Measurements from ENCODE around the gene OR4D1.

OR4D1 gene

DNA sequence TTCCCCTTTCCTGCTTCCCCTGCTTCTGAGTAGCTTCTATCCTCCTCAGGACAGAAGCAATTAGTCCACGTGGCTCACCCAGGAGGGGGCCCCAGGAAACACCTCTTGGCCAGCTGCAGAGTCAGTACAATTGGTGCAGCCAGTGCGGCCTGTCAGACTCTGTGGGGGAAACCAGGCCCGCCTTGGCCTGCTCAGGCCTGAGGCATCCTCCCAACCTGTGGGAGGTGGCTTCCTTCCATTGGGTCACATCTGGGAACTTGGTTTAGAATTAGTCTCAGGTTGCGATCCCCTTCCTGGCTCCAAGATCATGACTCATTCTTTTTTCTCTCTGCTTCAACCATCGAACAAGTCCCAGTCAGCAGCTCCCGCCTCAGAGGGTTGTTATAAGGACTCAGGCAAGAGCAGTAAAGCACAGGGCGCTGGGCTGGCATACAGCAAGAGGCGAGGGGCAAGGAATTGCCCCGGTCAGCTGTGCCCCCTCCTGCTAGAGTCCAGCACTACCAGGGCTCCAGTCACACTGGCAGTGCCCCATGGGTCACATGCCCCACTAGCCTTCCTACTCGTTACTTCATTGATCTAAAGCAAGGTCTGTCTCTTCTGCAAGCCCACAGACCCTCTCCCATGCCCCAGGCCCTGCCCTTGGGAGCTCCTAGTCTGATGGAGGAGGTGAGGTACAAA lies 36.3 kb downstream of the OR4D1 start:
- TF ChIP-seq, protein P1, sequence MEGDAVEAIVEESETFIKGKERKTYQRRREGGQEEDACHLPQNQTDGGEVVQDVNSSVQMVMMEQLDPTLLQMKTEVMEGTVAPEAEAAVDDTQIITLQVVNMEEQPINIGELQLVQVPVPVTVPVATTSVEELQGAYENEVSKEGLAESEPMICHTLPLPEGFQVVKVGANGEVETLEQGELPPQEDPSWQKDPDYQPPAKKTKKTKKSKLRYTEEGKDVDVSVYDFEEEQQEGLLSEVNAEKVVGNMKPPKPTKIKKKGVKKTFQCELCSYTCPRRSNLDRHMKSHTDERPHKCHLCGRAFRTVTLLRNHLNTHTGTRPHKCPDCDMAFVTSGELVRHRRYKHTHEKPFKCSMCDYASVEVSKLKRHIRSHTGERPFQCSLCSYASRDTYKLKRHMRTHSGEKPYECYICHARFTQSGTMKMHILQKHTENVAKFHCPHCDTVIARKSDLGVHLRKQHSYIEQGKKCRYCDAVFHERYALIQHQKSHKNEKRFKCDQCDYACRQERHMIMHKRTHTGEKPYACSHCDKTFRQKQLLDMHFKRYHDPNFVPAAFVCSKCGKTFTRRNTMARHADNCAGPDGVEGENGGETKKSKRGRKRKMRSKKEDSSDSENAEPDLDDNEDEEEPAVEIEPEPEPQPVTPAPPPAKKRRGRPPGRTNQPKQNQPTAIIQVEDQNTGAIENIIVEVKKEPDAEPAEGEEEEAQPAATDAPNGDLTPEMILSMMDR (IDR thresholded peaks at IDR 0.05; ENCODE audit: insufficient read depth, low read depth, low read length, missing control alignments) = no peak
- DNase-seq (ENCODE audit: low read depth) = peak; percentile 90
- H3K4me3 ChIP-seq (ENCODE audit: low read length) = no peak overlapping the region

DNA sequence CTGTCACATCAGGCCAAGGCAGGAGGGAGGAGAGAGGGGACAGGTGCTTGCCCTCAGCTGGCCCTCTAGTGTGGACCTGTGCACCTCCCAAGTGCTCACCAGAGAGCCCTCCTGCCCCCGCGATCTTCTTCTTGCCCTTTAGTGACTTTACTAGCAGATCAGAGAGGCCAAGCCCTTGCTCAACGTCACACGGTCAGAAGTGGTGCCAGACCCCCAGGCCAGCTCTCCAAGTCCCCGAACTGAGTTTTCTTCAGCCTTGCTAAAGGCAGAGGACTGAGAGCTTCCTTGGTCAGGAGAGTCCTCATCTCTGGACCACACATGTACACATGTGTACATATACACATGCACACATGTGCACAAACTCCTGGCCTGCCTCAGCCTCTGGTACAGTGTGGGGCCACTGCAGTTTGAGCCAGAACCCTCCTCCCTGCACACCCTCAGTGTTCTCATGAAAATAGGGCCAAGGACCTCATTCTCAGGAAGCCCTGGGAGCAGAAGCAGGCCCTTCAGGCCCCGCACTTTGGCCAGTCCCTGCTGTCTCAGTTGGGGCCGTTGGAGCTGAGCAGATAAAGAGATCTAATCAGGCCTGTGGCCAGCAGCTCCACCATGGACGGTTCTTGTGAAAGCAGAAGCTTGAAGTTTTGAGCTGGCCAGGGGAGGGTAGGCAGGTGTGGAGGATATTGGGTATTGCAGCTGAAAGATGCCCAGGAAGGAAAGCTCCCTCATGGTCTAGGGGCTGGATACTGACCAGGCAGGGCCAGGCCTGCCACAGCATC lies 37.0 kb downstream of the OR4D1 start:
- DNase-seq (ENCODE audit: low read depth) = no peak
- no peak overlapping the region for H3K4me3 ChIP-seq (ENCODE audit: low read length)
- TF ChIP-seq, protein P1 (IDR thresholded peaks at IDR 0.05; ENCODE audit: insufficient read depth, low read depth, low read length, missing control alignments) = no peak

- H3K4me3 ChIP-seq (ENCODE audit: low read length) = no peak overlapping the region
- TF ChIP-seq, protein P1 (IDR thresholded peaks at IDR 0.05; ENCODE audit: insufficient read depth, low read depth, low read length, missing control alignments) = no peak
- DNase-seq (ENCODE audit: low read depth) = no peak
Measured at GRCh38 chr17:58186591-58186990, 38.4 kb downstream of the OR4D1 start.

DNA sequence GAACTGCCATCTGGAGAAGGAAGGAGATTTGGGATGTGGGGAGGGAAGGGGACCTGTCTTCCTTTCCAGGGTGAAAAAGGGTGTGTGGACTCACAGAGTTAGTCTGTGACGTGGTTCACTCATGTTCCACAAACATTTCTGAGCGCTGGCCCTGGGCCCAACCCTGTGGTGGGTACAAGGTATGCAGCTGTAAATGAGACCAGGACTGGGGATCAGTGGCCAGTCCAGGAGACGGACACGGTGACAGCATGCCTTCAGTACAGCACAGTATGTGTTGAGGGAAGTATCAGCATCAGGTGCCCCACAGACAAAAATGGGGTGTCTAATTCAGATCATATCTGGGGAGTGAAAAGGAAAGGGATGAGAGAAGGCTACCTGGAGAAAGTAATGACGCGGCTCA lies 38.9 kb downstream of the OR4D1 start:
- no peak for DNase-seq (ENCODE audit: low read depth)
- TF ChIP-seq, protein P1 (IDR thresholded peaks at IDR 0.05; ENCODE audit: insufficient read depth, low read depth, low read length, missing control alignments) = no peak
- H3K4me3 ChIP-seq (ENCODE audit: low read length) = no peak overlapping the region

DNA sequence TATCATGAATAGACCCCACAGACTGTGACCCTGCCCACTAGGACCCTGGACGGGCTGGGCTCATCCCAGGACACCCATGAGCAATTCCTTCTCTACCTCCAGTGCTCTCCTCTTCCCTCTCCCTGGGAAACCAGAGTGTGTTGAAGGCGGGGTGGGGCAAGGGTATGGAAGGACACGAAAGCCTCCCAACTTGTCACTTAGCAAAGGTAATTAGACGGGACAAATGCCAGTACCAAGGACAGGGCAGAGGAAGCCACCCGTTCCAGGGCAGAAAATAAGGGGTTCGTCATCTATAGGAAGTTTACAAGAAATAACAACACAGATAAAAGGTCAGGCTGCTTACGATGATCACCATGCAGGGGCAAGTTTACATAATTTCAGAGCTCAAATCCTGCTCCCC lies 39.5 kb downstream of the OR4D1 start:
- TF ChIP-seq, protein P1 (IDR thresholded peaks at IDR 0.05; ENCODE audit: insufficient read depth, low read depth, low read length, missing control alignments) = no peak
- no peak overlapping the region for H3K4me3 ChIP-seq (ENCODE audit: low read length)
- no peak for DNase-seq (ENCODE audit: low read depth)

DNA sequence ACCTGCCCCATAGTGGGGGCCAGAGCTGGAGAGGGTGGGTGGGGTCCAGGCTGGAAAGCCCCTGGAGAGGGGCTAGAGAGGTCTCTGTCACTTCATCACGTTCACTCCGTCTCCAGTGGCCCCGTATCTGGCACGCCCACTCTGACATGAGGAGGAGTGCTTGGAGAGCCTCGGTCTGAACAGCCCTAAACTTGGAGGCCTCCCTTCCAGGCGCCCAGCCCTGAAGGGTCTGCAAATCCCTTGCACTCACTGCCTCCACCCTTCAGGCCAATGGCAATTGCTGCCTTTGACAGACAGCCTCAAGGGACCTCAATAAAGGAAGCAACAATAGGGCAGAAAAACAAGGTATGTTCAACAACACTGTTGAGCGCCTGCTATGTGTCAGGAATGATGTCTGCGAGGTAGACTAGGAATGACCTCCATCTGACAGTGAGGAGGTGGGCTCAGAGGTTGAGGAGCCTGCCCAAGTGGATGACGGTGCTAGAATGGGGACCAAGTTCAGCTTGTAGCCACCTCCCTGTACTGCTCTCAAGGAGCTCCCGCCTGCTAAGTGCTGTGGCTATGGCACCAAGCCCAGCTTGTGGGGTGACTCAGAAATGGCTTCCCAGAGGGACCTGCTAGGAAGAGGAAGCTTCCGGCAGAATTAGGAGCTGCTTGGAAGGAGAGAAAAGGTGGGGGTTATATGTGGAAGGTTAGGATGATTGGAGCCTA lies 41.4 kb downstream of the OR4D1 start:
- no peak overlapping the region for H3K4me3 ChIP-seq (ENCODE audit: low read length)
- TF ChIP-seq, protein P1 (IDR thresholded peaks at IDR 0.05; ENCODE audit: insufficient read depth, low read depth, low read length, missing control alignments) = no peak
- DNase-seq (ENCODE audit: low read depth) = peak; percentile 85

Data from epithelial cell of esophagus (primary cell).